Activated CD4-positive, alpha-beta T cell treated with anti-CD3 and anti-CD28 coated beads, Interleukin-2, amount 50 U/mL, for 48 hours (primary cell): ENCODE results near the gene LONRF2.
"Not testable (repeated sequence)": the region's sequence is repeated elsewhere in the genome, so short reads cannot be mapped to it uniquely, and the experiment has no call there.

Experiments used
- DNase-seq, 2 experiments: peaks; one replicate each; pipeline ENCODE4 v3.0.0-alpha.2; 2020

Gene LONRF2

DNA sequence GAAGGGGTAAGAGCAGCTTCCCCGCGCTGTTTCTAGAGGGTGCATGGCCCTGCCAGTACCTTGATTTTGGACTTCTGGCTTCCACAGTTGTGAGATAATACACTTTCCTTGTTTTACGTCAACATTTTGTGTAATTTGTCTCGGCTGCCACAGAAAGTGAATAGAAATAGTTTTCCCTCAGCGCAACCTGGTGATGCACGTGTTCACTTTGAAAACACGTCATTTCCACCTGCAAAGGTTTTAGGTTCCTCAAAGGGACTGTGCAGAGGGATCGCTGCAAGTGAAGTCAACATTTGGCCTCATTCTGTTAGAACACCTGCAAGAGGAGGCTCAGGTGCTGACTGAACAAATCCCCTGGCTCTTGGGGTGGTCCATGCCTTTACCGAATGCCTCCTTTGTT, 71.7 kb downstream of the LONRF2 start:
- DNase-seq: no peak

DNA sequence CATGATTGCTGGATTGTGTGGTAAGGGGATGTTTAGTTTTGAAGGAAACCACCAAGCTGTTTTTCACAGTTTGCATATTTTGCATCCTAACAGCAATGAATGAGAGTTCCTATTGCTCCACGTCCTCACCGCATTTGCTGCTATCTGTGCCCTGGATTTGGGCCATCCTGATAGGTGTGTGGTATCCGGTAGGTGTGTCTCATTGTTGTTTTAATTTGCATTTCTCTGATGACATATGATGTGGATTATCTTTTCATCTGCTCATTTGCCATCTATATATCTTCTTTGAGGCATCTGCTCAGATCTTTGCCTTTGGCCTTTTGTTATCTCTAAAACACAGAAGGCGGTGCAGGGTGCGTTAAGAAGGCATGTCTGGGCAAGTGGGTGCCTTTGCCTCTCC, 73.3 kb downstream of the LONRF2 start:
- DNase-seq: no peak

DNA sequence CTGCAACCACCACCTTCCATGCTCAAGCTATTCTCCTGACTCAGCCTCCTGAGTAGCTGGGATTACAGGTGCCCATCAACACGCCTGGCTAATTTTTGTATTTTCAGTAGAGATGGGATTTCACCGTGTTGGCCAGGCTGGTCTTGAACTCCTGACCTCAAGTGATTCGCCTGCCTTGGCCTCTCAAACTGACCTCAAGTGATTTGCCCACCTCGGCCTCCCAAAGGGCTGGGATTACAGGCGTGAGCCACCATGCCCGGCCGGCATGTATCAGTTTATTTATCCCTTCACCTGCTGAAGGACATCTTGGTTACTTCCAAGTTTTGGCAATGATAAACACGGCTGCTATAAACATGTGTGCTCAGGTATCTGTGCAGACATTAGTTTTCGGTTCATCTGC, 73.7 kb downstream of the LONRF2 start:
- DNase-seq: not testable (repeated sequence)

DNA sequence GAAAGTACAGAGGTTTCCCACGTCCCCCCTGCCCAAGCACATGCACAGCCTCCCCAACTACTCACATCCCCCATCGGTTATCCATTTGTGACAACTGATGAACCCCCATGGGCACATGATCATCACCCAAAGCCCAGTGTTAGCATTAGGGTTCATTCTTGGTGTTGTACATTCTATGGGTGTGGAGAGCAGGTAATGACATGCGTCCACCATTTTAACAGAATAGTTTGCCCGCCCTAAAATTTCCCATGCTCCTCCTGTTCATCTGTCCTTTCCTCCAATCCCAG, 74.3 kb downstream of the LONRF2 start:
- DNase-seq: no peak

DNA sequence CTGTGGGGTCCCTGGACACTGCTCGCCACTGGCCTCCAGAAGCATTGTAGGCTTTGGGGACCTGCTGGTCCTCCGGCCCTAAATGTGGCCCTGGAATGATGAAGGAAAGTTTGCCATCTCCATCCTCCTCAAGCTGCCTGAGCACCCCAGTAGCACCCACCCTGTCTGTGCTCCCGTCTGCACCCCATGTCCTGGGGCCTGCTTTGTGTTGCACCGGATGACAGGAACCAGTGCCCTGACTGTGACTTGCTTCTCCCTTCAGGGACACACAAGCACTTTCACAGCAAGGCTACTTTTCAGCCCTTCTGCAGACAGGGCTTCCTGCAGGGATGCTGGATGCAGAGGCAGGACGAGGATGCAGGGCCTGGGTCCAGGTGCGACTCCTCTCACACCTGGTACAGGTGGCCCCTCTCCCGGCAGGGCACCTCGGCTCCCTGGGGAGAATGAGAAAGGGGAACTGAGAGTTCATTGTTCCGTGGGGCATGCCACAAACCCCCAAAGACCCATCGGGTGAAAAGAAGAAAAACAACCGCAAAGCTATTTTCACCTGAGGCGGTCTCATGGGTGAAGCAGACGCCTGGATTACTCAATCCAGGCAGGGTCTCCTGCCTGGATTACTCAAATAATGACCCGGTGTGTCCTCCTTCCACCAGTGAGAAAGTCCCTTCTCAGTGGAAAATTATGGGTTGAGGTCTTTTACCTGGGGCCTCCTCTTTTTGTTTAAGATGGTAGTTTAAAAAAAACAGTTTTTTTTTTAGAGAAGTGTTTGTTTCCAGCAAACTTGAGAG, 74.9 kb downstream of the LONRF2 start:
- no peak for DNase-seq

DNA sequence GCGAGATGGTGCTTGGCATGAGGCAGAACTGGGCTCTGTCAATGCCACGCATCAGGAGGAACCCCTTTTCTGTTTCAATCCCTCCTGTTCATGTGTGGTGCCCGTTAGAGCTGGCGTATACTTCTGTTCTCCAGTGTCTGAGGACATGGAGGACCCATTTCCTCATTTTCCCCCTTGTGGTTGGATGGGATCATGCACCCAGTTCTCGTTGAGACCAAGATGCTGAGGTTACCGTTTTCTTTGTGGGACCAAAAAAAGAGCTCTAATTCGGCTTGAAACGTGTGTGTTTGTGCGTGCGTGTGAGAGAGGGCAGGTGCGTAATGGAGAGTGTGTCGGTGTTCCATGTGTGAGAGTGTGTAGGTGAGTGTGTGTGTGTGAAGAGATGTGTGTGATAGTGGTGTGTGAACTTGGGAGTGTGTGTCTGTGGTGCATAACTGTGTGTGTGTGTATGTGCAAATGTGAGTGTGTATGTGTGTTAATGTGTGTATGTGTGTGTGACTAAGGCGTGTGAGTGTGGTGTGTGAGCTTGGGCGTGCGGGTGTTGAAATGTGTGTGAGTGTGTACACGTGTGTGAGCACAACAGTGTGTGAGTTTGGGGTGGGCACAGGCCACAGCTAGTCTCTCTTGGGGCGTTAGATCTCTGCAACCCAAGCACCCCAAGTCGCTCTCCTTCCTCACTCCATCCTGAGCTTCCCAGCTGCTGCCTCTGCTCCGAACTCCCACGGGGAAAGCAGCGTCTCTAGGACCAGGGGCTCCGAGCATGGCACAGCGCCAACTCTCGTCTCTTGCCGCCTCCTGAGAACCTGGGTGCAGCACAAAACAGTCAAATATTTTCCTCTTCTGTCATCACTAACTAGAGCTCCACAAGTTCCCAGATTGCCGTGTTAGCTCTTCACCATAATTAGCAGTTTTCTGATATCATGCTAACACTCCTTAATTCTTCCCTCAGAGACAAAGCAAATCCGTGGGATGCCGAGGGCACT, 75.8 kb downstream of the LONRF2 start:
- peak; percentile 13 to 18 for DNase-seq

DNA sequence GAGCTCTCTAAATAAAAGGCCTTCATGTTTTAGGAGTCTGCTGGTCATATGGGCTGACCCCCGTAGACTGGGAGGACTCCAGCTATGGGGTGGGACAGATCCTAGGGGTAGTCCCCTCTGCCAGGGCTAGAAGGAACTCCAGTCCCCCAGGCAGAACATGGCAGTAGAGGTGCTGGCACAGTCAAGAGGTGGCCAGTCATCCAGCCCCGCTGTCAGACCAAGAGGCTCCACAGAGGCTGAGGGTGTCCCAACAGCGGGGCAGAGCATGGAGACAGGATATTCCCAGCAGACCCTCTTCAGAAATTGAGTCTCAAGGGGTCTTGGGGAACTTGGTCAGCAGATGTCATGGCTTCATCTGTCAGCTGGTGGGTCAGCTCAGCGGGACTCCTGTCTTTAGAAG, 76.6 kb downstream of the LONRF2 start:
- no peak for DNase-seq

DNA sequence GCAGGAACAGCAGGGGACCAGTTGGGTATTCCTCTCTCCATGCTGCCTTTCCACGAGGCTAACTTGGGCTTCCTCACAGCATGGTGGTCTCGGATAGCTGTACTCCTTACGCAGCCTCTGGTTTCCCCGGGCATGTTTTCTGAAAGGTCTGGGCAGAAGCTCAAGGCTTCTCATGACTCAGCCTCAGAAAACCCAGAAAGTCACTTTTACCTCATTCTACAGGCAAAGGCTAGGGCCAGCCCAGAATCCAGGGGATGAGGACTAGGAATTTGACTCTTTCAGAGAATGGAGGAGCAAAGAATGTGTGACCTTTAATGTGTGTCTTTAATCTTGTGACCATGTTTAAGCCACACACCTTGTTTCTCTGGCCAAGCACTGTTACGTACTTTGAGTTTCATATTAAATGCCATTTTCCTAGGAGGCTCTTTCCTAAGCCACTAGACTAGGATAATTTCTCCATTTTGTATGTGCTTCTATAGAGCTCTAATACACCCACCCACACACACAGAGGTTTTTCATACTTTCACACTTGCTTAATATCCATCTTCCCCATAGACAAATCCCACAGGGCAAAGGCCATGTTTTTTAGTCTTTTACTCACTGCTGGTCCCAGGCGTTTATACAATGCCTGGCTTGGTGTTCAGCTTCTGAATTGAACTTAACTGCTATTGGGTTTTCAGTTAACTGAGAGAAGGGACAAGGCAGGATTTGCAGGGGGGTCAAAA, 77.3 kb downstream of the LONRF2 start:
- no peak for DNase-seq

DNA sequence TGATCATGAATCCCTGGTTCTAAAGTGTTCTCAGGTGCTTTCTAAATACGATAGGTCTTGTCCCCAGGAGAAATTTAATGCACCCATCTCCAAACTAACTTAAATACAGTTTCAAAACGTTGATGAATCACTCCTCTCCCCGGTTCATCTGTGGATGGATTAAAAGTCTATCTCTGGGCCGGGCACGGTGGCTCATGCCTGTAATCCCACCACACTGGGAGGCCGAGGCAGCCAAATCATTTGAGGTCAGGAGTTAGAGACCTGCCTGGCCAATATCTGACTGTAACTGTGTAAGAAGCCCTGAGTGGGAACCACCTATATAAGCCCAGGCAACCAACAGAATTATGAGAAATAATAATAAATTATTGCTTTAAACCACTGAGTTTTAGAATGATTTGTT, 78.7 kb downstream of the LONRF2 start:
- DNase-seq: no peak

DNA sequence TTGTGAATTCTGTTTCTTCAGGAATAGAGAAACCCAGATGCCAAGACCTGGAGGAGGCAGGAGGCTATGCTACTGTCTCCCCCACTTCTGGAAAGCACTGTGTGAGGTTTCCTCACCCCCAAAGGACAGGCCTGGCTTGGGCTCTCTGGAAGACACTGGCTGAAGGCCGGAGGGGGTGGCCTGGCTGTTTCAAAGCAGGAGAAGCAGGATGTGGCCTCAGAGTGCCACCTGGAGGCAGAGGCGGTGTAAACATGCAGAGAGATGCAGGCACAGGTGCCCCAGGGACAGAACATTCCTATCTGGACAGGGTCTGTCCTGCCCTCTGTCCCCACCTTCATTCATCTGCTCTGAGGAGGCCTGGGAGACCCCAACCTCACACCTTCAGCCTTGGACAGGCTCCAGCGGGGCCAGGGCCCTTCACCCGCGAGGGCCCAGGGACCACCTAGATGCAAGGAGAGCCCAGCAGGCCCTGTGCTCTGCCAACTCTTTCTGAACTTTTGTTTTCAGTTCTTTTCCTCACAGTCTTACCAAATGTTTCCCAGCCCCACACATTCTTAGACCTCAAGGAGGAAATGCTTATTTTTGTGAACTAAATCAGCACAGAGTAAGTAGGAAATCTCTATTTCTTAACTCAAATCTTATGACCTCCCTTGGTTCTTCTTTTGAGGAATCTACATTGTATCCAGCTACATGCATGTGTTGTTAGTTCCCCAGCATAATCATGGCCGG, 79.2 kb downstream of the LONRF2 start:
- peak; percentile 63 to 70 for DNase-seq

DNA sequence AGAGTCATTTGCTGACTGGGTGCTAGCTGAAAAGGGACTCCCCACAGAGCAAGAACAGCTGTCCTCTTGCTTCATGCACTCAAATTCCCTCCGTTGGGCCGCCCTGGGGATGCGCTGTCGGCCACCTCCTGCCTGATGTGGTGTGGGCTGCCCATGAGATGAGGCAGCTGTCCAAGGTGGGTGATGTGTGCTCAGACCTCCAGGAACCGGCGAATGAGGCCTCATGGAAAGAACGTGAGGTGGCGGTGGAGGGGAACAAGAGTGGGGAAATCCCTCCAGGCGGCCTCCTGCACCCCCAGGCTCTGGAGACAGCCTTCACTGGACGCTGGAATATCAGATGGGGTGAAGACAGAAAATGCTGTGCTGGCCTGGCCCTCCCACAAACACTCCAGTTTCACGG, 79.8 kb downstream of the LONRF2 start:
- no peak for DNase-seq

DNA sequence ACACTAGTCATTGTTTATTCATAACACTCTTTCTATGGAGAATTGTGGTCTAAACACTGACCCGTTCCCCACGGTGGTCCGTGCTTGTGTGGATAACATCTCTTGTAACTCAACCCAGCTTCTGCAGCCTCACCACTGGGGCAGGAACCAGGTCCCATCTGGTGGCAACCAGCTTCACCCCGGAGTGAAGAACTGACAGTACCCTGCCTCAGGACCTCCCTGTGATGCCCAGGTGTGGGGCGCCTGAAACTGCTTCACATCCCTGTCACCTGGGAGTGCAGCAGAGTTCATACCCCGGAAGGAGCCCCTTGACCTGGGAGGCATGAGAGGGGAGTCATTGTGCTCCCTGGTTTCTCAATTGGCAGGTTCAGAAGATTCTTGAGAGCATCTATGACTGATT, 81.1 kb downstream of the LONRF2 start:
- DNase-seq: no peak

DNA sequence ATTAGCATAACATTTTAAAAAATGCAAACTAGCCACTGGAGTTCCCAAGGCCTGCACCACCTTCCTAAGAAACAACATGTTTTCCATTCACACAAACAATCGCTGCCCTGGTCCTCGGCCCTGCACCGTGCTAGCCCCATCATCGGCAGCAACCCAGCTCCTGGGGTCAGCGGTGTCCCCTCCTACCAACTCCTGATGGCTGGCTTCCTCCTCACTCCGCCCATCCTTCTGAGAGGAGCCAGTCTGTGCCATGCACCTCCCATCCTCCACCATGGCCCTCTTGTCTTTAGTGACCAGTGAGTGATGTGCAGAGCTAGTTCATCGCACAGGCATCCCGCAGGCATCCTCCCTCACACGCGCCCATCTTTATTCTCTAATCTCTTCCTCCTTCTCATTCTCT, 81.9 kb downstream of the LONRF2 start:
- DNase-seq: no peak

DNA sequence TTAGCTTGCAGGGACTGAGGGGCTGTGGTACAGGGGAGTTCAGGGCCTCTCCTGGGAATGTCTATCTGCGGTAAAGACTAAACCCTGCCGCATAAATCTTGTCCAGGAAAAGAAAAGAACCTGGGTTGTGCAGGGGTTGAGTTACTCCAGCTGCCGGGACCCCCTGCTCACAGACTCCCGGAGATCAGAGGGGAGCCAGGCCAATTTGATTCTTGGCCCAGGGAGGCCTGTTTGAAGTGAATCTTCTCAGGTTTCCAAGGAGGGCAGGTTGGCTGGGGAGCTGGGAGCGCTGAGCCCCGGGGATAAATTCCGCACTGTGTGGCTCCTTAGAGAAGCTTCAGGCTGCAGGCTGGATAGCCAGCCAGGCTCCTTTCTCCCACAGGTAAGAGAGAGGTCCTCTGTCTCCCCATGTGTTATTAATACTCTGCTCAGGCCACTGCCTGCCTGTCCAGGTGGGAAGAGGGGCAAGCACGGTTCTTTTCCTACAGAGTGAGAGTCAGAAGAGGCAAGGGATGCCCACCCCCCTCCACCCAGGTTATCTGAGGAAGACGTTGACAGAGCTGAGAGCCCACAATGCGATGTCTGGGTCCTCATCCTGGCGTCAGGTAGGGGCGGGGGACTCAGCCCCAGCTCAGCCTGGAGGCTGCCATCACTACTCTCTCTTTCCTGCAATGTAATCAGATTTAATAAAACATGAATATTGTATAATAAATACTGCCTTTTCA, 82.7 kb downstream of the LONRF2 start:
- DNase-seq: no peak

DNA sequence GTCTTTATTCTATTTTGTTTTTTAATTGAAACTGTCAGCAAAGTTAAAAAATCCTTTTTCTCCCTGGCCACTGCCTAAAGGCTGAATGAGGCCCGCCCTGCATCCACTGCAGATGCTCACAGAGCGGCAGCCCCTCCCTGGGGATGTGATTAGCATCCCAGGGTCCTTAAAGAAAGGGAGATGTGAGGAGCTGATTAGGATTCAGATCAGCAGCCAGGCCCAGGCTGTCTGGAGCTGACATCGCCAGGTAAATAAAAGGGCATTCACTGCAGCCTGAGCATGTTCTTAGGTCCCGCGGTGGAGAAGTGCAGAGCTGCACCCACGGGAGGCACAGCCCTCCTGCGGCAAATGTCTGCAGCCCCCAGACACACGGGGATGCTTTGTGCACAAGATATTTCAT, 83.8 kb downstream of the LONRF2 start:
- no peak for DNase-seq

DNA sequence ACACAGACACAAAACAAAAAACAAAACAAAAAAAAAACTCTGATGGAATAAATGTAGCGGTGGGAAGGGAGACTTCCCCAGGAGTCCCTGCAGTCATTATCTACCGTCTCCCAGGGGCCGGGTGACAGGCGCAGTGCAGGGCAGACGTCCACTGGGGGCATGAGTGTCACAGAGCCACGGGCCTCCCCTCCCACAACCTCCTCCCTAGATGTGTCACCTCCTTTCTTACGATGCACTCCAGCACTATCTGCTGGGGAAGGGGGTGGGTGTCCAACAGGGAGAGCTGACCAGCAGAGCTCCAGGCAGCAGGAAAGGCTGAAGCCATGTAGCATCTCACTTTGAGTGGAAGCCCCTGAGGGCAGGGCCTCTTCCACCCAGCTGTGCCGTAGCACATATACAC, 84.5 kb downstream of the LONRF2 start:
- no peak for DNase-seq

DNA sequence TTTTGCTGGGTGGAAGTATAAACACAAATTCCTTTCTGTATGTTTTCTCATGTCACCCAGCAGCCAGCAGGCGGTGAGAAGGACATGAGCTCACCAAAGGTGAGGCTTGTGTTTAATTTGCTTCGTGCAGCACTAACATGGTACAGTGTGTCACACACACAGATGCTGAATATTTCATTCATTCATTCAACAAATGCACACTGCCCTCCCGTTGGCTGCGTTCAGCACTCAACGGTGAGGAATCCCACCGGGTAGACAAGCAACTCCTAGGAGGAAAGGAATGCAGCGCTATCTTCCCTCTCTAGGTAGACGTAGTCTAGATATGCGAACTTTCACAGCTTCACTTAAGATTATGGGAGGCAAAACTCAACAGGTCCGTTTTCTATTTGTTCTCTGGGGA, 85.1 kb downstream of the LONRF2 start:
- no peak for DNase-seq

DNA sequence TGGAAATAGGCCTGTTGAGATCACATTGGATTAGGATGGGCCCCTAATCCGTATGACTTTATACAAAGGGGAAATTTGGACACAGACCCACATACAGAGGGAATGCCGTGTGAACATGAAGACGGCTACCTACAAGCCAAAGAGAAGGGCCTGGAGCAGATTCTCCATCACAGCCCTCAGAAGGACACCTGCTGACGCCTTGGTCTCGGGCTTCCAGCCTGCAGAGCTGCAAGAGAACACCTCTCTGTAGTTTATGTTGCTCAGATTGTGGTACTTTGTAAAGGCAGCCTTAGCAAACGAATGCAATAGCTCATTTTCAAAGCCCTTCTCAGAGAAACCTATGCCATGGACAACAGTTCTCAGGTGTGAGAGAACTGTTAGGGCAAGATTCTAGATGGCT, 86.1 kb downstream of the LONRF2 start:
- no peak for DNase-seq

DNA sequence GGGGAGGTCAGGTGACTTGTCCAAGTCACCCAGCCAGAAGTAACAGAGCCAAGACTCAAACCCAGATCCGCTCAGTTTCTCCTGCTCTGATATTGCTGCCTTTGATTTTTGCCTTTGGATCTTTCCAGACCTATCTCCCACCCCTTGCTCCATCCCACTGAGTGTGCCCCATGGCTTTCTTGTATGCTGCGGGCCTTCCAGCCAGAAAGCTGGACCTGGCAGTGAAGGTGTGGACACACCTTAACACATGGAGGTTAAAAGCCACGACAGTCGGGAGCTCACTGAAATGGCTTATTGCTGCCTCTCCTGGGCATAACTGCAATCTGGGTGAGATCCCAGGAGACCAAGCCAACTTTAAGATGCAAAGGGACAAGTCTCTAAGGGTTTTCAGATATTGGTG, 86.7 kb downstream of the LONRF2 start:
- no peak for DNase-seq

DNA sequence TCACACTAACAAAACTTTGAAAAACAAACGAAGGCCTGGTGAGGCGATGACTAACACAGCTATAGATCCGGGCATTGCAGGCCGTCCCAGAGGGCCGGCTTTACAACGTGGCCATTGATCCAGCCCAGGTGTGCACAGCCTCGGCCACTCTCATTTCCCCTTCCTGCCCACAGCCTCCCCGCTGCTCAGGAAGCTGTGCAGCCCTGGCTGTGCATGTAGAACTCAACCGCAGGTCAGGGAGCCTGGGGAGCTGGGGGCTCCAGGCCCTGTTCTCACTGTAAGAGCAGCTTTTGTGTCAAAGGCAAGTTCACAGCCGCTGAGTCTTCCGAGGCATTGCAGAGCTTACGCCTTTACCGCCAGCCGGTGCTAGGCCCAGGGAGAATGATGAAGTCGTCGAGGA, 87.2 kb downstream of the LONRF2 start:
- DNase-seq: peak in 1 of 2 experiments; percentile 7

DNA sequence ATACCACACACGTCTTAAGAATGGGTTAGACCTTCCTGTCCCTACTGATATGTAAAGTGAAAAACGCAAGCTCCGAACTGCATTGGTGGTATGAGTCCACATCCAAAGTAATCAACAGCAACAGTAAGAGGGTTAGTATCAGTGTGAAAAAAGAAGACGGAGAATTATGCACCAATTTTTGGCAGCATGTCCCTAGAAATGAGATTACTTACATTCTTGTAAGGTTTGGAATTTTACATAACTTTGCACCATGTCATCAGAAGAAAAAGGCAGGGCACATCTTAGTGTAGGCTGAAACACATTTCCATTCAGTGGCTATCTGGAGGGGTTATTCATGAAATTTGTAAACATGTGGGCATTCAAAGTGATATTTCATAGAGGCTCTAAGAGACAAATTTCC, 88.2 kb downstream of the LONRF2 start:
- no peak for DNase-seq

DNA sequence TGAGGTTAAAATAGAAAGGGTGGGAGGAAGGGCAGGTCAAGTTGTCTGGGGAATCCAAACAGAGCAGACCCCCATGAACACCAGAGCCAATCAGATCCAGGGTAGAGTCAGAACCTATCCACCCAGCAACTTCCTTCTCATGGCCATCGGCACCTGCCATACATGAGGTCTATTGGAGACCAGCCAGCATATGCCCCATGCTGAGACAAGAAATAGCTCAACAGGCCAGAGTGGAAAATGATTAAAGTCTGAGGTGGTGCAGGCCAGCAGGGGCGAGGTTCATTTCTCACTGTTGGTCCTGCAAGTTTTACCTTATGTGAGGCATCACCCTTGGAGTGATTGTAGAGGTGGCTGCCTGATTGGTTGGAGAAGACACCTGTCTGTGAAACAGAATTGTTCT, 89.2 kb downstream of the LONRF2 start:
- no peak for DNase-seq
